RPMI8226 (cell line): ENCODE measurements around the gene RNF115.
"Not testable (repeated sequence)": the region's sequence is repeated elsewhere in the genome, so short reads cannot be mapped to it uniquely, and the experiment has no call there.

ENCODE experiments used
- DNase-seq: peaks from one replicate; pipeline ENCODE4 v3.0.0-alpha.2; 2015

RNF115 gene

DNA sequence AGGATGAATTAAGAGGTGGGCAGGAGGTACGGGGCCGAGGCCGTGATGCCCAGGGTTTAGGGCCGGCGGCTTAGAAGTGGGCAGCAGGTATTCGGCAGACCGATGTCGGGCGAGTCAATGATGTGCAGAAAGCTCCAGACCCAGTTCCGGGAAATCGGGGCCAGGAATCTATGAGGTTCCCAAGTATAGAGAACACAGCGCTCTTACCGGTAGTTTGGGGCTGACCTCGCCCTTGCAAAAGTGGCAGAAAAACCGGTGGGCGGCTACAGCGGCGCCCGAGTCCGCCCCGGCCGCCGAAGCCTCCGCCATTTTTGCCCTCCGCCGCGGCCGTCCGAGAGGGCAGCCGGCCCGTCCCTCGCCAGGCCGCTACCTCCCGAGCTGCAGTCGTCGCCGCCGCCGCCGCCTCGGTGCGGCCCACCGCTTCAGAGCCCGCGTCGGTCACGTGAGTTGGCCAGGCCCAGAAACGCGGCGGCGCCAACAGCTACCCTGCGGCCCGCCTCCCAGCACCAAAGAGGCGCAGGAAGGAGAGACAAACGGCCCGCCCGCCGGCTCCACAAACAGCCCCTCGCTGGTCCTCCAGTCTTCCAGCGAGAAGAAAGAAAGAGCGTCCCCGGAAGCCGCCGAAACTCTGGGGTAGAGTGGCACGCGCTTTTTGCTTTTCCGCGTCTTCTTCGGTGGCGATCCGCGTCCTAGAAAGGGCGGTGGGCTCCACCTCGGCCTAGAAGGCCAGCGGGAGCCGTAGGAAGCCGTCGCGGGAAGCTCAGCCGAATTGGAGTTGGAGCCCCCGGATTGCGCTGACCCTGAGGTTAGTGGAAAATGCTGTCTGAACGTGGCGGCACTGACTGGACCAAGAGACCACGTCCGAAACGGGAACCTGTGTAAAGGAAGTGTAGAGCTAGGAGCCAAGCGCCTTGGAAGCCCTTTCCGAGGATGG lies at the start of gene RNF115, which contains the start of gene POLR3C:
Gene RNF115, minus strand, starts transcription at position 531 of the 934 bp plus-strand sequence. Its CDS starts 222 bp downstream, at position 309.
Gene POLR3C, plus strand, starts transcription at position 636 of the 934 bp plus-strand sequence. CDS start 1,577 bp downstream, outside the sequence.
- peak; percentile 95 for DNase-seq

GRCh38 chr1:145871994-145872924 lies 48.4 kb upstream of the RNF115 start:
- DNase-seq = peak; percentile 52

GRCh38 chr1:145868232-145868631 lies 44.3 kb upstream of the RNF115 start:
- no peak for DNase-seq

GRCh38 chr1:145863282-145864018 lies 39.6 kb upstream of the RNF115 start:
- DNase-seq = no peak

DNA sequence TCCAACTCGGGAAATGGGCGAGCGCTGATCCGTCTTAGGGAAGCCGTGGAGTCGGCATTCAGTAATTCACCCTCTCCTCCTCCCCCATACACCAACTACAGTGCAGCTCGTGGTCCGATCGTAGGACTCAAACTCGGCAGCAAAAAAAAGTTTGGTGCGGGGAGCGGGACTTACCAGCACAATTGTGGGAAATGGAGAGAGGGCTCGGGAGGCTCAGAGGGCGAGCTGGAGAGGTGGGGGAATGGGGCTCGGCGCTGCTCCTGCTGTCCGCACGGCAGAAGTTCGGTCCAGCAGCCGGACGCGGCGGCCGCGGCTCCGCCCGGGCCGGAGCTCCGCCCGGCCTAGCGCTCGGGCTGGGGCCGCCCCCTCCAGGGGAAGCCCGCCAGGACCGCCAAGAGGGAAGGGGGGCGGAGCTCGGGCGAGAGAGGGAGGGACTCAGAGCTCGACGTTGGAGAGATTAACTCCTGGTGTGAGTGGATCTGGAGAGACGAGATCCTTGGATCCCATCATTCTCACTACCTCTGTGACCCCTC lies 35.7 kb upstream of the RNF115 start:
- peak; percentile 82 for DNase-seq

DNA sequence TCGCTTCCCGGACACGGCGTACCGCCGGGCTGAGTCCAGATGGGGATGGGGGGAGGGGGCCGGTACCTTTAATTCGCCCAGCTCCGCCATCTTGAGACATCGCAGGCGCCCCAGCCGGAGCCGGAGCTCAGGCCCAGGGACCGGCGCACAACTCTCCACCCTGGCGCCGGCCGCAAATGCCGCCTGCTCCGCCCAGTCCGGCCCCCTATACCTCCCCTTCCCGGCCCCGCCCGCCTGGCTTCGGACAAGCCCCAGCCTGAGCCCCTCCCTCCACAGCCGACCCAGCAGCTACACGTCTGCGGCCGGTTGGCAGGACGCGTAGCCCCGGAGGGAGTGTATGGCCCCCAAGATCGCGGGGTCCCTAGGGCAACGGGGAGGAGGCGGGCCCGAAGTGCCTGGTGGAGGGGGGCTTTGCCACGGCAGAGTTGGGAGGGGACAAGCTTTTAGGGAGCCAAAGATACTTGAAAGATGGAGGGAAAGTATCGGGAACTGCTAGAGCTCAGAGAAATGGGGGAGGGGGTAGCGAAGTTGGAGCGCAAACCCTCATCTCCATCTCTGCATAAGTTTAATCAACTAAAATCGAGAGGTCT lies 35.1 kb upstream of the RNF115 start, which contains the start of gene PIAS3:
Gene PIAS3, minus strand, starts transcription at position 181 of the 590 bp plus-strand sequence. Its CDS starts 91 bp downstream, at position 90.
- peak; percentile 96 for DNase-seq

- DNase-seq = peak; percentile 56
Measured at GRCh38 chr1:145858238-145858900, 34.5 kb upstream of the RNF115 start.

DNA sequence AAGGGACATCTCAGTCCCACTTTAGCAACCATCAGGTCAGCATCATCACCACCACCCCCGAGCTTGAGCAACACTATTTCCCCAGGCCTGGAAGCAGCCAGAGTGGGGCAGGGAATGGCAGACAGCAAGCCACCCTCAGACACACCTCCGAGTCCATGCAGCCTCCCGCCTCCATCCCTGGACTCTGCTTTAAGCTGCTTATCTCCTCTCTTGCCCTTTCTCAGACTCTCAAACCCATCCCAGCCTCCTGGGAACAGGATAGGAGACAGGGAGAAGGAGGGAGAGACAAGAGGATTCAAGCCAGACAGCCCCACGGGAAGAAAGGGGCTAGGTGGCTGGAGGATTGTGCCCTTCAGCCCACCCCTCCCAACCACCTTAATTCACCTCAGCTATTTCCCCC lies 33.3 kb upstream of the RNF115 start:
- no peak for DNase-seq

- no peak for DNase-seq
Measured at GRCh38 chr1:145855426-145855948, 31.6 kb upstream of the RNF115 start.

DNA sequence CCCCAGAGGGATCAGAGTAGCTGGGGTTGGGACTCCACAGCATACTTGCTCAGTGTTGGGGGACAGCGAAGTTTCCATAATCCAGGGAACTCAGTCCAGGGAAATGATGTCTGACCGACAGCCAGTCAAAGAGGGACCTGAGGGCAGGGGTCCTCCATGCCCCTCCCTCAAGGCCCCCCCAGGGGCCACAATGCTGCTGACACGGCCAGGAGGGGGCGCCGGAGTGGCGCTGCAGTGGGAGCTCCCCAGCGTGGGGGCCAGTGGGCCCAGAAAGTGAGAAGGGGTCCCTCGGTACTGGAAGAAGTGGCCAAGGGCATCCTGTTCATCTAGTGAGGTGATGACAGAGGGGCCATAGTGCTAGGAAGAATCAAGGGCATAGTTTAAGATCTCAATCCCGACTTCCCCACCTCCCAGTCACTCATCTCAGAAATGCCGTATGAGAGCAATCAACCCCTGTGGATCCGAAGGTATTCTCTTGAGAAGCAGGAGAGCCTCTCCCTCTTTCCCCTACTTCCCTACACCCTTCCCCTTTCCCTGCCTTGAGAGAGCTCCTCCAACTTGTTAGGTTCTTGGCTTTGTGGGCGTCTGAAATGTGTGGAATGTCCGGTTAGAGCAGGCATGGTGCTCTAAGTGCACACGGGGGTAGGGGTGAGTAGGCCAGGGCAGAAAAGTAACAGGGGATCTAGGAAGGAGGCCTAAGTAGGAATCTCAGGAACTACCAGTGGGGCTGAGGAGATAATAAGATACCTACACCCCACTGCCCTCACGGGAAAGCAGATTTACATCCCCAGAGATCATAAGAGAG lies 25.7 kb upstream of the RNF115 start:
- DNase-seq = no peak

DNA sequence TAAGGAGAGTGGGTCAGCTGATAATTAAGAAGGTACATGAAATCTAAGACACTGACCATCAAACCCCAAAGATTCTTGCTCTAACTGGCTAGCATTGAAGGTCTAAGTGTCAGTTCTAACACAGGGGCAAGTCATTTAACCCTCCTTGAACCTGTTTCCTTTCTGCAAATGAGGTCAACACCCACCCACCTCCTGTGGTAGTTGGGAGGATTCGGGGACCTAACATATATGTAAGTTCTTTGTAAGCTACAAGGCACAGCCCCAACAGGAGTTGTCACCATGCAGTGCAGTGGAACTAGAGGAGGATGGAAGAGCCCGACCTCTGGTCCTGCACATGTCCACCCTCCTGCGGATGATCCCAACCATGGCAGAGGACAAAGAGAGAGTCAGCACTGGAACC lies 23.9 kb upstream of the RNF115 start:
- no peak for DNase-seq

DNA sequence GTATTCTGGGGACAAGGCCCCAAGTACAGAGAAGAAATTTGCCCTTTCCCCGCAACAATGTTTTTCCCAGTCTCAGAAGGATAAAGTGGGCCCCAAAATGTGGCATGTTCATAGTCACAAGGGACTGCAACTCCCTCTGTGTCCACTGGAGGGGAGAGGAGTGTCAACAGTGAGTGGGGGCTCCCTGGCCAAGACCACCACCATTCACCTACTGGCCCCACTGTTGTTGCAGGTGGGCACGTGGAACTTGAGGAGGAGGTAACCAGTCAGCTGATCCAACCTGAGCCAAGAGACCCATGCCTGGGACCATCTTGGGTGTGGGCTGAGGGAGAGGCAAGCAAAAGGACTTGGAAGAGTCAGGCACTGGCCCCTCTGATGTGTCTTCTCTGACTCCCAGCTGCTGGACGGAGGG lies 22.3 kb upstream of the RNF115 start:
- DNase-seq = peak; percentile 40

- peak; percentile 90 for DNase-seq
Measured at GRCh38 chr1:145845514-145846161, 21.7 kb upstream of the RNF115 start, which contains the start of gene NUDT17. TSS of gene NUDT17 (plus strand) at chr1:145845630. CDS start at chr1:145845641, 11 bp downstream.

DNA sequence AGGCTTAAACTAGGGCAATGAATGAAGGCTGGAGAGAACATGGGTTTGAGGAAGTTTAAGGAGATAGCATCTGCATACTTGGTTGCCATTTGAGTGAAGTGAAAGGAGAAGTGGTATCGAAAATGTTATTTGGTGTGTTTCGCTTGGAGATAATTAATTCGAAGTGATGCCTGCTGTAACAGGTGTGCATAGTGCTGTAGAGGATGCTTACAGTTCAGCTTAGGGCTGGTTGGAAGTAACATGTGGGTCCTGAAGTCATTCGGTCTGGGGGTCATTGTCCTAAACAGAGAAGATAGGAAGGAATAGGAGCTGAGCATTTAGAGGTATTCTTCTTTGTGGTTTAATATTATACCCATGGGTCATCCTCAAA lies 21.2 kb upstream of the RNF115 start:
- peak; percentile 81 for DNase-seq

- DNase-seq = no peak
Measured at GRCh38 chr1:145843031-145843430, 19.1 kb upstream of the RNF115 start.

DNA sequence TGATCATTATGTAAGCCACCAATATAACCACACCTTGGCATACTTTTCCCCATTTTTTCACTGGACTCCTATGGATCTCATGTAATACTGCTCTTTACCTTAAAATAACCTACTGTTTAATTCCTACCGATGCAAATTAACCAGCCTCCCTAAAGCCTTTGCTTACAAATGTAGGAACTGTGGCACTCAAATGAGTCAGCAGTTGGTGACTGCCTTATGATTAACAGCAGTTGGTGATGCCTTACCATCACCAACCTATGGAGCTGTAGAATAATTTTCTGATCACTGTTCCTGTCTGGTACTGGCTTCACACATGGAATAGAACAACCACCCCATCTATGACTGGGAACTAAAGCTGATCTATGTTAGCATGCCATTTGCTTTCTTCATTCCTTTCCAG lies 13.8 kb upstream of the RNF115 start:
- DNase-seq = no peak

DNA sequence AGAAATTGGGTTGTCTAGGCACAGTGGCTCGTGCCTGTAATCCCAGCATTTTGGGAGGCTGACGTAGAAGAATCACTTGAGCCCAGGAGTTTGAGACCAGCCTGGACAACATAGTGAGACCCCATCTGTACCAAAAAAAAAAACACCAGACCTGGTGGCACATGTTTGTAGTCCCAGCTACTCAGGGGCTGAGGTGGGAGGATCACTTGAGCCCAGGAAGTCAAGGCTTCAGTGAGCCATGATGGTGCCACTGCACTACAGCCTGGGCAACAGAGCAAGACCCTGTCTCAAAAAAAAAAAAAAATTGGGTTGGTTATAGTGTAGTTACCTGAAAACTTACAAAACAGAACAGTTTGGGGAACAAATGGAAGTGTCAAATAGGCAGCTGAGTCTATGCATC lies 6.9 kb upstream of the RNF115 start:
- not testable (repeated sequence) for DNase-seq

GRCh38 chr1:145828367-145829026 lies 4.6 kb upstream of the RNF115 start:
- DNase-seq = no peak

DNA sequence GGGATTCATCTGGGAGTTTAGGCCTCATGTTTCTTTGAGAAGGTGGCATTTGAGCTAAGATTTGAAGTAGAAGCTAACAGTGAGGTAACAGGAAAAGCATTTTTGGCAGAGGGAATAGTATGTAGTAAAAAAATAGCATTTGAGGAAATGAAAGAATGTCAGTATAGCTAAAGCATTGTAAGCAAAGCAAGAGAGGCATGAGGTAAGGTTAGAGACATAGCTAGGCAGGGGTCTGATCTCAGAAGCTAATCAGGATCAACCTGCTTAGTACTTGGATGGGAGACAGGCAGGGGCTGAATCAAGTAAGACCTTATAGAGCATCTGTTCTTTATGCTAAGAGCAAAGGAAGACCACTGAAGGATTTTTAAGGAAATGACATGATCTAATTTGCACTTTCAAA lies 4.1 kb upstream of the RNF115 start:
- DNase-seq = no peak
